Esophagus muscularis mucosa (tissue), 3 donors: ENCODE data around the gene EIF4G2.

Experiments
- POLR2A ChIP-seq: fragments of 450-650 bp; IDR thresholded peaks from one replicate; pipeline ENCODE4 v1.6.1; 2017; ENCODE audit warnings: antibody characterized with exemption, moderate library complexity, mild to moderate bottlenecking, low read depth
- POLR2AphosphoS5 ChIP-seq, 2 donors: sonication (generic); formaldehyde crosslinking; IDR thresholded peaks; one replicate each; pipeline ENCODE4 v1.6.1; 2017; ENCODE audit warnings: antibody characterized with exemption in 2 of 2
- TF ChIP-seq, protein P1 (sequence below), 3 experiments: fragments of 200-600 bp in 2 of 3; fragments of 450-650 bp in 1 of 3; sonication (generic) in 2 of 3; IDR thresholded peaks; one replicate each; pipeline ENCODE4 v1.5.1; 2017 to 2019; ENCODE audit warnings: antibody characterized with exemption in 3 of 3, mild to moderate bottlenecking in 2 of 3, moderate library complexity in 1 of 3

DNA sequence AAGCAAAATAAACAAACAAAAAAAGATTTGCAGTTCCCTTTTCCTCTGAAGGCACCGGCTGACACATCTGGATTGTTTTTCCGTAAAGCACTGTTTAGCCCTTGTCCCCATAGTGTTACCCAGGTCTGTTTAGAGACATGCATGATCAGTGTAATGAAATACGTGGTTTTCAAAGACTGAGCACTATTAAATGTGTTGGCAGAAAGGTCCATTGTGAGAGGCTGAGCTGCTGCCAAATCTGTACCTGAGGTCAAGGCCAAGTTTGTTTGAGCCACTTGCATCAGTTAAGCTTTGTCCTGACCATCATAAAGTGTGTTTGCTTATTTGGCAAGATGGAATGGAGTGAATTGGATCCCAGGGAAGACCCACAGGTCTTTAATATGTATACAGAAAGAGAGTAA lies 31.3 kb downstream of the EIF4G2 start:
- no peak for TF ChIP-seq POLR2A
- no peak for TF ChIP-seq POLR2AphosphoS5 (IDR thresholded peaks at IDR 0.05)
- TF ChIP-seq, protein P1, sequence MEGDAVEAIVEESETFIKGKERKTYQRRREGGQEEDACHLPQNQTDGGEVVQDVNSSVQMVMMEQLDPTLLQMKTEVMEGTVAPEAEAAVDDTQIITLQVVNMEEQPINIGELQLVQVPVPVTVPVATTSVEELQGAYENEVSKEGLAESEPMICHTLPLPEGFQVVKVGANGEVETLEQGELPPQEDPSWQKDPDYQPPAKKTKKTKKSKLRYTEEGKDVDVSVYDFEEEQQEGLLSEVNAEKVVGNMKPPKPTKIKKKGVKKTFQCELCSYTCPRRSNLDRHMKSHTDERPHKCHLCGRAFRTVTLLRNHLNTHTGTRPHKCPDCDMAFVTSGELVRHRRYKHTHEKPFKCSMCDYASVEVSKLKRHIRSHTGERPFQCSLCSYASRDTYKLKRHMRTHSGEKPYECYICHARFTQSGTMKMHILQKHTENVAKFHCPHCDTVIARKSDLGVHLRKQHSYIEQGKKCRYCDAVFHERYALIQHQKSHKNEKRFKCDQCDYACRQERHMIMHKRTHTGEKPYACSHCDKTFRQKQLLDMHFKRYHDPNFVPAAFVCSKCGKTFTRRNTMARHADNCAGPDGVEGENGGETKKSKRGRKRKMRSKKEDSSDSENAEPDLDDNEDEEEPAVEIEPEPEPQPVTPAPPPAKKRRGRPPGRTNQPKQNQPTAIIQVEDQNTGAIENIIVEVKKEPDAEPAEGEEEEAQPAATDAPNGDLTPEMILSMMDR (IDR thresholded peaks at IDR 0.05) = no peak
